Stimulated activated naive CD8-positive, alpha-beta T cell treated with anti-CD3 and anti-CD28 coated beads, Interleukin-15, Interleukin-2, amounts not matched to agents 100 ng/mL and 50 ng/mL, for 24 hours (primary cell): Measurements from ENCODE around the gene TRPM8.
"Not testable (repeated sequence)": the region's sequence is repeated elsewhere in the genome, so short reads cannot be mapped to it uniquely, and the experiment has no call there.

Experiments
- H3K27ac Mint-ChIP-seq: one replicate; pipeline ENCODE4 v1.8.0; 2021; ENCODE audit warnings: mild to moderate bottlenecking, mixed read lengths
- H3K27me3 Mint-ChIP-seq: one replicate; pipeline ENCODE4 v1.8.0; 2021; ENCODE audit warnings: mixed read lengths
- H3K36me3 Mint-ChIP-seq: one replicate; pipeline ENCODE4 v1.8.0; 2021; ENCODE audit warnings: low read depth, mixed read lengths
- H3K4me1 Mint-ChIP-seq: one replicate; pipeline ENCODE4 v1.8.0; 2021; ENCODE audit warnings: low read depth, mixed read lengths
- H3K4me3 Mint-ChIP-seq: one replicate; pipeline ENCODE4 v1.8.0; 2021; ENCODE audit warnings: mild to moderate bottlenecking, mixed read lengths
- H3K9me3 Mint-ChIP-seq: one replicate; pipeline ENCODE4 v1.8.0; 2021; ENCODE audit warnings: mixed read lengths

Gene TRPM8

DNA sequence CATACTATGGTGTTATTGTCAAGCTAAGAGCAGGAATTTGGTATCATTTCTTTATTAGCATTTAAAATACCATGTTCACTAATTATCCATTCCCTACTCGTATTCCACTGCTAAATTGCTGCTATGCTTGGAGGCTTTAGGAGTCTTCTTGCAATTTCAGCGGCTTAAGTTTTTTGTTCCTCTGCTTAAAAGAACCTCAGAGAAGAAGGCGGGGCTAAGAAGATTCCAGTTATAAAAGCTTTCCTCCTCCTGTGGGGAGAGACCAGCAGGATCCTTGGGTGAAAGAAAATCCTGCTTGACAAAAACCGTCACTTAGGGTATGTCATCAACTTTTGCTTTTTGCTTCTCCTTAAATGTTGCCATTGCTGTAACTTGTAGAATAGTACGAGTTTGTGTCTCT, at the start of gene TRPM8:
Gene TRPM8 (plus strand): TSS at position 258 of the 400 bp plus-strand sequence. CDS start 9,165 bp downstream, outside the sequence.
- H3K36me3 Mint-ChIP-seq, result no peaks in the 10 kb centered on the region
- H3K9me3 Mint-ChIP-seq, result no peaks in the 10 kb centered on the region
- peaks cover 39% of the 10 kb centered on the region for H3K27me3 Mint-ChIP-seq
- no peak within 1 kb of the TSS for H3K27ac Mint-ChIP-seq
- peaks cover 10% of the 10 kb centered on the region for H3K4me1 Mint-ChIP-seq
- no peak within 1 kb of the TSS for H3K4me3 Mint-ChIP-seq

DNA sequence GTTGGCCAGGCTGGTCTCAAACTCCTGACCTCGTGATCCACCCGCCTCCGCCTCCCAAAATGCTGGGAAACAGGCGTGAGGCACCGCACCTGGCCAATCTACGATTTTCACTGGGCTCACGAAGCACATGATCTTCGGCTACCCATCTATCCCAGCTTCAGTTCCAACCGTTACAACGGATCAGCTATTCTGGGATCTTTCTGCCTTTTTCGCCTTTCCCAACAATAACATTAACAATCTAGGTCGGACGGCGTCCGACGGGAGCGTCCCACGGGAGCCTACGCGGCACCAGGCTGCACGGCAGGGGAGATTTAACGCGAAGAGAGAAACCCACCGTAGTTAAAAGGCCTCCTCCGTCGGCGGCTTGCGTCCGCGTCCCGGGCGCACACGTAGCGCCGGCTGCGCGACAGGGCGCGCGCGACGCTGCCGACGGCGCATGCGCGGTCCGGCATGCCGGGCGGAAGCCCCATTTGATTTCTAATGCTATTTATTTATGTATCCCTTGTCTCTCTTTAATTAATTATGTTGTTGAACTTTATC, 49.1 kb upstream of the TRPM8 start, which contains the start of gene MSL3B:
Gene MSL3B (minus strand): TSS at position 394 of the 540 bp plus-strand sequence.
- H3K27me3 Mint-ChIP-seq, result peaks cover 34% of the 10 kb centered on the region
- H3K9me3 Mint-ChIP-seq, result peaks cover 14% of the 10 kb centered on the region
- peaks cover 12% of the 10 kb centered on the region for H3K4me1 Mint-ChIP-seq
- peak within 1 kb of the TSS; percentile 71 for H3K27ac Mint-ChIP-seq
- peaks cover 25% of the 10 kb centered on the region for H3K36me3 Mint-ChIP-seq
- H3K4me3 Mint-ChIP-seq, result peak within 1 kb of the TSS; percentile 90

DNA sequence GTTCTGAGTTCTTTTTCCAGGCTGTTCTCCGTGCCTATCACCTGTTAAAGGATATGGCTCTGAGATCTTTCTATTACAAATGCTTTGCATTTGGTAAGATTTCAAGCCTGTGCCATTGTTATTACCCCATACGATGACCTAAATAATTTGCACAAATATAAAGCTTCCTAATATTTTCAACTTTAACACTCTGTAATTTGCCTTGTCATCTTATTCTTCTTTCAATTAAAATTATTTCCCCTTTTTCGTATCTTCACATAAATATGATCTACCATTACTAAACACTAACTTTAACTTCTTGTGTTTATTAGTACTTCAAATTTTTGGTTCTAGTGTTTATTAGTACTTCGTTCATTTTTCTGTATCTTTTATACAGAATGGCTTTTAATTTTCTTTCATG, 45.7 kb upstream of the TRPM8 start:
- Mint-ChIP-seq H3K4me1 (peaks cover 8% of the 10 kb centered on the region), H3K4me3 (no peak overlapping the region), H3K36me3 (peaks cover 16% of the 10 kb centered on the region), H3K27me3 (peaks cover 51% of the 10 kb centered on the region), H3K9me3 (peaks cover 17% of the 10 kb centered on the region), H3K27ac (no peak overlapping the region)

- not testable (repeated sequence) for H3K4me3 Mint-ChIP-seq, H3K36me3 Mint-ChIP-seq, H3K27ac Mint-ChIP-seq, H3K4me1 Mint-ChIP-seq
- Mint-ChIP-seq H3K9me3 (peaks cover 14% of the 10 kb centered on the region), H3K27me3 (peaks cover 52% of the 10 kb centered on the region)
Observed at GRCh38 chr2:233872125-233872524, 45.0 kb upstream of the TRPM8 start.

DNA sequence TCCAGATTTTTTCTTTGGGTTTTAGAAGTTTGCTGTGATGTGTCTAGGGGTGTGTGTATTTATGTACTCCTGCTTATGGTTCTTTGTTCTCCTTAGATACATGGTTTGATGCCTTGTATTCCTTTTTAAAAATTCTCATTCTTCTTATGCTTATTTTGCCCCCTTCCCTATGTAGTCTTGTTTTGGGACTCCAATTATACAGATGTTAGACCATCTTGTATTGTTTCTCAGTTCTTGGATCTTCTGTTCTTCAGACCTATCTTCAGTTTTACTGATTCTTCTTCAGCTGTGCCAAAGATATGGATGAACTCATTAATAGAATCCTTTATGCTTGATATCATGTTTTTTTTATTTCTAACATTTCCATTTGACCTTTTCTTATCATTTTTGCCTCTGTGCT, 34.8 kb upstream of the TRPM8 start:
- Mint-ChIP-seq H3K4me3 (no peak overlapping the region), H3K36me3 (peaks cover 4% of the 10 kb centered on the region), H3K27ac (no peak overlapping the region), H3K4me1 (no peaks in the 10 kb centered on the region), H3K9me3 (peaks cover 25% of the 10 kb centered on the region), H3K27me3 (peaks cover 39% of the 10 kb centered on the region)

- H3K4me3 Mint-ChIP-seq, result no peak overlapping the region
- no peak overlapping the region for H3K27ac Mint-ChIP-seq
- H3K27me3 Mint-ChIP-seq, result peaks cover 55% of the 10 kb centered on the region
- H3K36me3 Mint-ChIP-seq, result no peaks in the 10 kb centered on the region
- H3K9me3 Mint-ChIP-seq, result no peaks in the 10 kb centered on the region
- no peaks in the 10 kb centered on the region for H3K4me1 Mint-ChIP-seq
Observed at GRCh38 chr2:233892793-233893192, 24.4 kb upstream of the TRPM8 start.

DNA sequence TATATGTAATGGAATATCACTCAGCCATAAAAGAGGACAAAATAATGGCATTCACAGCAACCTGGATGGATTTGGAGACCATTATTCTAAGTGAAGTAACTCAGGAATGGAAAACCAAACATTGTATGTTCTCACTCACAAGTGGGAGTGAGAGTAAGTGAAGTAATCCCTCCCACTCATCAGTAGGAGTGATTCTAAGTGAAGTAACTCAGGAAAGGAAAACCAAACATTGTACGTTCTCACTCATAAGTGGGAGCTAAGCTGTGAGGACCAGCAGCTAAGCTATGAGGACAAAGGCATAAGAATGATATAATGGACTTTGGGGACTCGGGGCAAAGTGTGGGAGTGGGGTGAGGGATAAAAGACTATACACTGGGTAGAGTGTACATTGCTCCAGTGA, 20.9 kb upstream of the TRPM8 start:
- H3K36me3 Mint-ChIP-seq, H3K4me3 Mint-ChIP-seq, H3K4me1 Mint-ChIP-seq, H3K27ac Mint-ChIP-seq, H3K9me3 Mint-ChIP-seq: not testable (repeated sequence)
- H3K27me3 Mint-ChIP-seq, result peaks cover 31% of the 10 kb centered on the region

DNA sequence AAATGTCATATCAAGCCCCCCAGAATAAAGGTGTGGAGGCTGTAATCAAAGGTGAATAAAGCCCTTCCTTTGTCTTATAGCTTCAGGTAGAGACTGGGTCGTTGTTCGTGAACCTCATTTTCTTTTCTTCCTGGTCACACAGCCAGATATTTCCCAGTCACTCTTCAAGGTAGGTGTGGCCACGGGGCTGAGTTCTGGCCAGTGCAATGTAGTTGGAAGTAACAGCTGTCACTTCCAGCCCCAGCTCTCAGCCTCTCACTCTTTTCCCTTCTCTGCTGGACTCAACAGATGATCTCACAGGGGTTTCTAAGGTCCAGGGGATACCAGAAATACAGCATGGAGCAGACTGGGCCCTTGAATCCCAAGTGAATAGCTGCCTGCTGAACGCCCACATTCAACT, 15.8 kb upstream of the TRPM8 start:
- Mint-ChIP-seq H3K9me3 (no peaks in the 10 kb centered on the region), H3K36me3 (no peaks in the 10 kb centered on the region), H3K4me1 (peaks cover 5% of the 10 kb centered on the region), H3K27ac (no peak overlapping the region), H3K27me3 (peaks cover 16% of the 10 kb centered on the region), H3K4me3 (no peak overlapping the region)

GRCh38 chr2:233901884-233902283, 15.3 kb upstream of the TRPM8 start:
- H3K9me3 Mint-ChIP-seq, result no peaks in the 10 kb centered on the region
- no peak overlapping the region for H3K4me3 Mint-ChIP-seq
- no peak overlapping the region for H3K27ac Mint-ChIP-seq
- H3K36me3 Mint-ChIP-seq, result no peaks in the 10 kb centered on the region
- H3K4me1 Mint-ChIP-seq, result peaks cover 5% of the 10 kb centered on the region
- peaks cover 16% of the 10 kb centered on the region for H3K27me3 Mint-ChIP-seq

GRCh38 chr2:233905945-233906344, 11.2 kb upstream of the TRPM8 start:
- H3K36me3 Mint-ChIP-seq, result no peaks in the 10 kb centered on the region

GRCh38 chr2:233907627-233908026, 9.5 kb upstream of the TRPM8 start:
- H3K27me3 Mint-ChIP-seq, result peaks cover 36% of the 10 kb centered on the region
- H3K36me3 Mint-ChIP-seq, result no peaks in the 10 kb centered on the region

More at GRCh38 chr2:233905945-233906344, 11.2 kb upstream of the TRPM8 start:
- Mint-ChIP-seq H3K27me3 (peaks cover 31% of the 10 kb centered on the region), H3K9me3 (no peaks in the 10 kb centered on the region), H3K4me1 (no peaks in the 10 kb centered on the region), H3K27ac (no peak overlapping the region), H3K4me3 (no peak overlapping the region)

DNA sequence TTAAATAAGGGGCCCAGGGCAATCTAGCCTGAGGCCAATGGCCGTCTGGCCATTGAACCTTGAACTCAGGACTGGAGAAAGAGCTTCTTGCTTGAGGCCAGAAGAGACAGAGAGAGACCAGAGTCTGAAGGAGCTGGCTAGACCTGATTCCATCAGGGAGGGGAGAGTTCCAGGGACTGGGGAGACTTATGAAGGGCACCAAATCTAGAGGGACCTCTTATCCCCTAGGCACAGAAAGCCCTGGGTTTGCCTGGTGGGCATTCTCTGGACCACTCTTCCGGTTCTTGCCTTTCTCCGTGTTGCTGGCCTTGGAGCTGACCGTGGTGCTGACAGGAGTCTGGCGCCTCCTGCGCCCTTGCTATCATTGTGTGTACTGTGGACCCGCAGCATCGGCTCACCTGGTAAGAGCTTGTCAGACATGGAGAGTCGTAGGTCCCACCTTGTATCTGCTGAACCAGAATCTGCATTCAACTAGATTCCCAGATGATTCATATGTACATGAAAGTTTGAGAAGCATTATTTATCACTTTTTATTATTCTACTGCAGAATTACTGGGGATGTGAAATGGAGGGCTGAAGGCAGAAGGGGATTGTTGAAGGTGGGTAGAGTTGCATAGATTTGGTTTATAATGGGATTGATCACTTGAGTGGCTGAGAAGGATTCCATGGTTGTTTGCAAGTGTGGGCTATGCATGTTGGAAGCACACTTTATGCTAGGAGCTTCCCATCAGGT, 4.3 kb upstream of the TRPM8 start:
- H3K36me3 Mint-ChIP-seq, result no peaks in the 10 kb centered on the region
- H3K27me3 Mint-ChIP-seq, result peaks cover 42% of the 10 kb centered on the region
- no peaks in the 10 kb centered on the region for H3K9me3 Mint-ChIP-seq
- no peaks in the 10 kb centered on the region for H3K4me1 Mint-ChIP-seq
- H3K27ac Mint-ChIP-seq, result no peak overlapping the region
- no peak overlapping the region for H3K4me3 Mint-ChIP-seq

More at GRCh38 chr2:233907627-233908026, 9.5 kb upstream of the TRPM8 start:
- H3K9me3 Mint-ChIP-seq, result no peaks in the 10 kb centered on the region
- no peak overlapping the region for H3K4me3 Mint-ChIP-seq
- no peaks in the 10 kb centered on the region for H3K4me1 Mint-ChIP-seq
- H3K27ac Mint-ChIP-seq, result no peak overlapping the region

DNA sequence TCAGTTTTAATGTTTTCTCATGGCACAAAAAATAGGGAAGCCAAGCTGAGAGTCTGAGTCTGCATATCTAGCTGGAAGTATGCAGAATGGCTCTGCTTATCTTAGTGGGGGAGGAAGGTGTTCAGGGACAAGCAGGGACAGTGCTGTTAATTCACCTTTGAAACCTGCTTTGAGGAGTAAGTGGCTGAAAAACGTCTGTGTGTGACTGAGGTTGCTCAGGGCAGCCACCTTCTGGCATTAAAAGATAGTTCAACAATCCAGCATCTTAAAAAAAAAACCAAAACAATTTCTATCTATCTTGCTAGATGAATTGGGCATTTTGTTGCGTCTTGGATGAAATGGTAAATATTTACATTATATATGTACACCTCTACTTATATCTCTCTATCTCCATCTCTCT, 2.0 kb upstream of the TRPM8 start:
- no peaks in the 10 kb centered on the region for H3K36me3 Mint-ChIP-seq
- peaks cover 6% of the 10 kb centered on the region for H3K4me1 Mint-ChIP-seq
- no peaks in the 10 kb centered on the region for H3K9me3 Mint-ChIP-seq
- no peak overlapping the region for H3K27ac Mint-ChIP-seq
- H3K27me3 Mint-ChIP-seq, result peaks cover 48% of the 10 kb centered on the region
- H3K4me3 Mint-ChIP-seq, result no peak overlapping the region

GRCh38 chr2:233919319-233919718, 2.1 kb downstream of the TRPM8 start:
- peaks cover 10% of the 10 kb centered on the region for H3K4me1 Mint-ChIP-seq
- no peaks in the 10 kb centered on the region for H3K9me3 Mint-ChIP-seq
- H3K36me3 Mint-ChIP-seq, result no peaks in the 10 kb centered on the region
- H3K4me3 Mint-ChIP-seq, result no peak overlapping the region
- H3K27ac Mint-ChIP-seq, result no peak overlapping the region
- H3K27me3 Mint-ChIP-seq, result peaks cover 45% of the 10 kb centered on the region

- Mint-ChIP-seq H3K27me3 (peaks cover 47% of the 10 kb centered on the region), H3K4me3 (no peak overlapping the region), H3K4me1 (peaks cover 10% of the 10 kb centered on the region), H3K27ac (no peak overlapping the region), H3K9me3 (no peaks in the 10 kb centered on the region), H3K36me3 (no peaks in the 10 kb centered on the region)
Observed at GRCh38 chr2:233919938-233920337, 2.8 kb downstream of the TRPM8 start.

GRCh38 chr2:233922471-233922870, 5.3 kb downstream of the TRPM8 start:
- H3K27ac Mint-ChIP-seq, result no peak overlapping the region
- no peak overlapping the region for H3K4me3 Mint-ChIP-seq
- peaks cover 44% of the 10 kb centered on the region for H3K27me3 Mint-ChIP-seq
- H3K36me3 Mint-ChIP-seq, result no peaks in the 10 kb centered on the region
- H3K4me1 Mint-ChIP-seq, result peaks cover 10% of the 10 kb centered on the region
- H3K9me3 Mint-ChIP-seq, result no peaks in the 10 kb centered on the region
